Endodermal cell (in vitro differentiated cells): ENCODE data around the gene FGF14. TPM values are rescaled to one million over a fixed set of nuclear protein-coding genes. Genes with fewer than 3 reads are reported as not detected.

ENCODE experiments used
- DNase-seq: peaks from one replicate; pipeline ENCODE4 v3.0.0-alpha.2; 2017
- H3K27ac ChIP-seq: 2 replicates; pipeline ENCODE4 v1.5.1; 2013; ENCODE audit warnings: mild to moderate bottlenecking, low read depth, low read length, moderate library complexity
- H3K27me3 ChIP-seq: 2 replicates; pipeline ENCODE4 v1.6.1; 2013; ENCODE audit warnings: mild to moderate bottlenecking, low read length, moderate library complexity; ENCODE audit not compliant: insufficient read depth, control insufficient read depth, poor library complexity, severe bottlenecking
- H3K36me3 ChIP-seq: 2 replicates; pipeline ENCODE4 v1.7.0; 2013; ENCODE audit warnings: mild to moderate bottlenecking, low read length, moderate library complexity; ENCODE audit not compliant: control insufficient read depth, insufficient read depth
- H3K4me1 ChIP-seq: one replicate; pipeline ENCODE4 v1.7.0; 2013; ENCODE audit warnings: low read length; ENCODE audit not compliant: control insufficient read depth, insufficient read depth
- H3K4me3 ChIP-seq: 2 replicates; pipeline ENCODE4 v1.5.1; 2013; ENCODE audit warnings: mild to moderate bottlenecking, low read length, moderate library complexity
- H3K9ac ChIP-seq: 2 replicates; pipeline ENCODE4 v1.6.1; 2013; ENCODE audit warnings: mild to moderate bottlenecking, low read length, moderate library complexity; ENCODE audit not compliant: poor library complexity, severe bottlenecking; ENCODE audit errors: extremely low read depth
- H3K9me3 ChIP-seq: 2 replicates; pipeline ENCODE4 v1.6.1; 2013; ENCODE audit warnings: mild to moderate bottlenecking, low read length, moderate library complexity; ENCODE audit not compliant: control insufficient read depth
- H3K27ac Mint-ChIP-seq: 2 replicates; pipeline ENCODE4 v1.8.0; 2020; ENCODE audit warnings: mixed read lengths
- H3K27me3 Mint-ChIP-seq: 2 replicates; pipeline ENCODE4 v1.8.0; 2021; ENCODE audit warnings: mild to moderate bottlenecking, mixed read lengths; ENCODE audit not compliant: insufficient read depth
- H3K36me3 Mint-ChIP-seq: 2 replicates; pipeline ENCODE4 v1.8.0; 2020; ENCODE audit warnings: low read depth, mixed read lengths
- H3K4me1 Mint-ChIP-seq: 2 replicates; pipeline ENCODE4 v1.8.0; 2020; ENCODE audit warnings: mixed read lengths
- H3K4me3 Mint-ChIP-seq: 2 replicates; pipeline ENCODE4 v1.8.0; 2020; ENCODE audit warnings: mild to moderate bottlenecking, moderate library complexity, mixed read lengths
- H3K9me3 Mint-ChIP-seq: 2 replicates; pipeline ENCODE4 v1.8.0; 2020; ENCODE audit warnings: mild to moderate bottlenecking, mixed read lengths
- WGBS, 2 experiments: methylation state at CpG; one replicate each; pipeline versions ENCODE4 v1.1.5 to v1.1.7; 2013; ENCODE audit warnings: missing lambda C conversion rate in 2 of 2, mixed read lengths in 1 of 2; ENCODE audit not compliant: insufficient coverage in 1 of 2, insufficient read length in 1 of 2; 5-methylcytosine and 5-hydroxymethylcytosine counted together
- total RNA-seq, 2 donors: library from RNA; stranded (reverse); fragmentation: NEBNext Ultra II Directional in 1 of 2; extraction: Animal tissue kit (Norgen Biotek cat#: 25700) in 1 of 2; gene quantifications; 2 replicates in 1 of 2; 3 replicates in 1 of 2; pipeline ENCODE4 v1.2.1, GENCODE V29; 2021
- TF ChIP-seq, protein P1 (sequence below): fragments of 200-600 bp; sonication (generic); conservative IDR thresholded peaks from 2 replicates; pipeline ENCODE4 v1.5.0; 2021; ENCODE audit warnings: antibody characterized with exemption, mild to moderate bottlenecking

Gene FGF14
- total RNA-seq, 2 donors from 2014 or later = 0.15 to 0.26 TPM

DNA sequence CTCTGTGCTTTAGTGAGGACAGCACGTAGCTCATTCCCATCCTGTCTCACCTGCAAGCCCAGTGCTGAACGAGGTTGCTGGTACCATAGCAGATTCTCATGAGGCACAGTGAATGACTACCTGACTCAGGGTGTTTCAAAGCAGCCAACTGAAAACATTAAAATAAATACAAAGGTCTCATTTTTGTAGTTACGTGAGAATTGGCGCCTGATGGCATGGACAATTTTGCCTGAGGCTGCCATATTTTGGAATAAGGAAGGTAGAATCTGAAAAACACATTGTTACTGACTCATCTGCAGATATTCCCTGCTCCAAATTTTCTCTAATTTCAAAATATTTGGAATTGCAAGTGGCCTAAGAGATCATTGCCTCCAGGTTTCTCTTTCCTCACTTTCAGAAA, 429.7 kb downstream of the FGF14 start:
- Mint-ChIP-seq H3K27me3 (no peaks in the 10 kb centered on the region), H3K4me1 (no peaks in the 10 kb centered on the region), H3K9me3 (no peaks in the 10 kb centered on the region), H3K27ac (no peak overlapping the region), H3K36me3 (no peaks in the 10 kb centered on the region), H3K4me3 (no peak overlapping the region)
- TF ChIP-seq, protein P1, sequence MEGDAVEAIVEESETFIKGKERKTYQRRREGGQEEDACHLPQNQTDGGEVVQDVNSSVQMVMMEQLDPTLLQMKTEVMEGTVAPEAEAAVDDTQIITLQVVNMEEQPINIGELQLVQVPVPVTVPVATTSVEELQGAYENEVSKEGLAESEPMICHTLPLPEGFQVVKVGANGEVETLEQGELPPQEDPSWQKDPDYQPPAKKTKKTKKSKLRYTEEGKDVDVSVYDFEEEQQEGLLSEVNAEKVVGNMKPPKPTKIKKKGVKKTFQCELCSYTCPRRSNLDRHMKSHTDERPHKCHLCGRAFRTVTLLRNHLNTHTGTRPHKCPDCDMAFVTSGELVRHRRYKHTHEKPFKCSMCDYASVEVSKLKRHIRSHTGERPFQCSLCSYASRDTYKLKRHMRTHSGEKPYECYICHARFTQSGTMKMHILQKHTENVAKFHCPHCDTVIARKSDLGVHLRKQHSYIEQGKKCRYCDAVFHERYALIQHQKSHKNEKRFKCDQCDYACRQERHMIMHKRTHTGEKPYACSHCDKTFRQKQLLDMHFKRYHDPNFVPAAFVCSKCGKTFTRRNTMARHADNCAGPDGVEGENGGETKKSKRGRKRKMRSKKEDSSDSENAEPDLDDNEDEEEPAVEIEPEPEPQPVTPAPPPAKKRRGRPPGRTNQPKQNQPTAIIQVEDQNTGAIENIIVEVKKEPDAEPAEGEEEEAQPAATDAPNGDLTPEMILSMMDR = no peak
- Histone ChIP-seq H3K27ac (no peak overlapping the region), H3K9me3 (no peaks in the 10 kb centered on the region), H3K9ac (no peak overlapping the region), H3K27me3 (no peaks in the 10 kb centered on the region), H3K4me1 (no peaks in the 10 kb centered on the region), H3K4me3 (no peak overlapping the region), H3K36me3 (no peaks in the 10 kb centered on the region)
- DNase-seq = no peak
- 54 to 86% methylated on average over 2 to 4 of the region's 4 CpGs for WGBS, 2 experiments

DNA sequence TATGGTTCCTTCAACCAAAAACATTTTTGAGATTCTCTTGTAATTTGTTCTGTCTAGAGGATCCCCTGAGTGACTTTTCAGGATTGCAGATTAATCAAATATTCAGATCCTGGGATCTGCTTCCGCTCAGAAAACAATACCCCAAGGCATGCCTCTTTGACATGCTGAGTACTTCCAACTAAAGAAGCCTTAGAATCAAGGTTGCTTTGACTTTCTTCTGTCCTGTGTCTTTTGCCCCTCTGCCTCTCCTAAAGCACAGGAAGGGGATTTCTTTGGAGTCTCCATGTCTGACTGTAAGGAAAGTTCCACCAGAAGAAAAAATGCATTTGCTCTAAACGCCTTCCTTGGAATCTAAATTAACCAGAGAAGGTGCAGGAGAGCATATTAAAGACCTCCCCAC, 431.5 kb downstream of the FGF14 start:
- no peak overlapping the region for H3K4me3 ChIP-seq
- no peaks in the 10 kb centered on the region for H3K4me1 Mint-ChIP-seq
- H3K27me3 ChIP-seq = no peaks in the 10 kb centered on the region
- WGBS, 2 experiments = 67 to 75% methylated on average over 1 to 2 of the region's 2 CpGs
- no peak overlapping the region for H3K9ac ChIP-seq
- no peak overlapping the region for H3K27ac Mint-ChIP-seq
- no peaks in the 10 kb centered on the region for H3K4me1 ChIP-seq
- H3K9me3 Mint-ChIP-seq = no peaks in the 10 kb centered on the region
- H3K36me3 ChIP-seq = no peaks in the 10 kb centered on the region
- no peaks in the 10 kb centered on the region for H3K9me3 ChIP-seq
- TF ChIP-seq, protein P1 = no peak
- DNase-seq = no peak
- no peaks in the 10 kb centered on the region for H3K36me3 Mint-ChIP-seq
- H3K27me3 Mint-ChIP-seq = no peaks in the 10 kb centered on the region
- no peak overlapping the region for H3K4me3 Mint-ChIP-seq
- no peak overlapping the region for H3K27ac ChIP-seq

DNA sequence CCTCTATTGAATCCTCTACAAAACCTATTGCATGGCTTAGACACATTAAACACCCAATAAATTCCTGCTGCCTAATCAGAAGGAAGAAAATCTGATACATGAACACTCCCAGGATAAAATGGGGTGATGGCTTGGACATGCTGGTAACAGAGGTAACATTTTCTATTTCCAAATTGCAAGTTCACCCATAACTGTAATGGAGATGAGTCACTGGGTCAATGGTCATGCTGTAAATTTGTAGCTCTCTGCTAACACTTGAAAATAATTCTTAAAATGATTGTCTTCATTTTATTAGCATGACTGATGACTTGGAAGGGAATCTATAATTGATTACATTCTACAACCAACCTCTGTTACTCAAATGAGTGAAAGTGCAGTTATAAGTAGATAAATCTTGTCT, 434.1 kb downstream of the FGF14 start:
- no peaks in the 10 kb centered on the region for H3K27me3 ChIP-seq
- no peaks in the 10 kb centered on the region for H3K9me3 Mint-ChIP-seq
- no peaks in the 10 kb centered on the region for H3K4me1 Mint-ChIP-seq
- H3K4me1 ChIP-seq = no peaks in the 10 kb centered on the region
- TF ChIP-seq, protein P1 = no peak
- H3K27ac ChIP-seq = no peak overlapping the region
- no peak overlapping the region for H3K9ac ChIP-seq
- H3K4me3 ChIP-seq = no peak overlapping the region
- H3K4me3 Mint-ChIP-seq = no peak overlapping the region
- H3K27me3 Mint-ChIP-seq = no peaks in the 10 kb centered on the region
- no peaks in the 10 kb centered on the region for H3K36me3 Mint-ChIP-seq
- no peaks in the 10 kb centered on the region for H3K9me3 ChIP-seq
- H3K36me3 ChIP-seq = no peaks in the 10 kb centered on the region
- H3K27ac Mint-ChIP-seq = no peak overlapping the region
- no peak for DNase-seq
